NCI-H69 (cell line): Measurements from ENCODE around the gene AP2M1.

Source experiments
- DNase-seq: peaks from one replicate; lab custom pipeline; 2025; lab: John Stamatoyannopoulos, UW

The AP2M1 gene

DNA sequence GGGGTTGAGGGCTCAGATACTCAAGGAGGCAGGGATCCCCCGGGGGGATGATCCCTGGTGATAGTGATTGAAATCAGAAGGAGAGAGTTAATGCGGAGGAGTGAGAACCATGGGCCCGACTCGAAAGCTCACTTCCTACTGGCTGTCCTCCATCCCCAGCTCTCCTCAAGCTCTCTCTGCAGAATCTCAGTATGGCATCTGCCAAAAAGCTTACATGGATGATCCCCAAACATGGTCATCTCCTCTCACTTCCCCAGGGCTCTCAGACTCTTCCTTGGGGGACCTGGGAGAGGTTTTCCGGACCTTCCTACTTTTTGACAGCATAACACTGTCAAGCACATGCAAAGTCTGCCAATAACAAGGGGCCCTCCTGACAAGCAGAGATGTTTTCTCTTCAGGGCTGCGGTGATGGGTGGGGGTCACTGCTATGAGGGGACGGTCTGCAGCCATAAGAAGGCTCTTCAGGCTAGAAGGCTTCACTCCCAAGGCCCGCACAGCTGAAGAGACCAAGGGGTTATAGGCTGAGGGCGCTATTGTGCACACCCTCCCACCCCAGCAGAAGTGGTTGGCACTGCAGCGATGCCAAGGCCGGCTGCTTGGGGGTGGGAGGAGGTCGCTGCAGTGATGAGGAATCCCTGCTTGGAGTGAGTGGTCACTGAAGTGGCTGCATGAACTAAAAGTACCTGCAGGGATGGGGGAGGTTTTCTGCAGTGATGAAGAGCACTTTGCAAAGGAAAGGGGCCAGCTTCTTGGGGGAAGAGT is 53.9 kb downstream of the AP2M1 start:
- DNase-seq: peak; percentile 37

DNA sequence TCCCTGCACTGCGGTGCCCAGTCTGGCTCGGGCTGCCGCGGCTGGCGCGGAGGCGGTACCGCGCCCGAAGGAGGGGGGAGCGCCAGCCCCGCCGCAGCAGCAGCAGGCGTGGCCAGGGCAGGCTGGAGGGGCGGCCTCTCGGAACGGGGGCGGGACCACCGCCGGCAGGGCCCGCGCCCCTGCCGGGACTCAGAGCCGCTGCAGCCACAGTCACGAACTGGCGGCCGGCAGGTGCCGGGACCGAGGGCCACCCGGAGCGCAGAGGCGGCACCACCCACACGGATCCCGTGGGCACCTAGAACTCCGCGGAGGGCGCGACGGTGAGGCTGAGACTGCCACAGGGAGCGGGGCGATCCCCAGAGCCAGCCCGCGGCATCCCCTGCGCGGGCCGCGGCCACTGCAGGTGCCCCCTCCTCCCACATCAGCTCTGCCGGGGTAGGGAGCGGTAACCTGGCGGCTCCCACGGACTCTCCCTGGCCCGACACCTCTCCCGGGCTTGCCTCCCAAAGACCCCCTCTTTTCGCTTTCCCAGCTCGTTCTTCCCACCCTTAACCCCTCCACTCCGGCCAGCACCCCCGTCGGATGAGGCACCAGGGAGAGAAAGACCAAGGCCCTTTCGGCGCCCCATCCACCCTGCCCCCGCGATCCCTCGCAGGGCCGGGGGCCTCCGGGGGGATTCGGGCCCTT is 54.9 kb downstream of the AP2M1 start, which contains the start of gene VWA5B2:
TSS of gene VWA5B2 (plus strand) at position 192 of the 687 bp plus-strand sequence. CDS start 944 bp downstream, outside the sequence.
- DNase-seq: peak; percentile 94

GRCh38 chr3:184230081-184230602 is 55.5 kb downstream of the AP2M1 start:
- peak; percentile 94 for DNase-seq

GRCh38 chr3:184230603-184231528 is 56.2 kb downstream of the AP2M1 start:
- DNase-seq: peak; percentile 89

GRCh38 chr3:184231671-184232070 is 57.0 kb downstream of the AP2M1 start:
- peak; percentile 35 for DNase-seq

GRCh38 chr3:184233127-184233843 is 58.6 kb downstream of the AP2M1 start:
- DNase-seq: no peak
